NT2/D1 (cell line): ENCODE results near the gene SYNJ1.

Experiments
- SUZ12 ChIP-seq: IDR thresholded peaks from 2 replicates; pipeline ENCODE4 v1.6.1; 2011; ENCODE audit not compliant: insufficient read length, insufficient read depth; ENCODE audit errors: extremely low read depth
- ZNF274 ChIP-seq: IDR thresholded peaks from 2 replicates; pipeline ENCODE4 v1.6.1; 2011; ENCODE audit warnings: mild to moderate bottlenecking, low read depth, low read length

- no peak for TF ChIP-seq ZNF274
- TF ChIP-seq SUZ12: no peak
These were observed 128.7 kb downstream of the SYNJ1 start for GRCh38 chr21:32599091-32599490.
